PC-3 (cell line): ENCODE data around the gene DGAT2.

Experiments used
- EZH2 ChIP-seq: fragments of 300-600 bp; sonication (generic); IDR thresholded peaks from one replicate; pipeline ENCODE4 v1.6.1; 2017; ENCODE audit warnings: antibody characterized with exemption, mild to moderate bottlenecking, low read length; ENCODE audit not compliant: unreplicated experiment
- TF ChIP-seq, protein P1 (sequence below): fragments of 300-600 bp; sonication (generic); conservative IDR thresholded peaks from 2 replicates; pipeline ENCODE4 v1.5.1; 2017; ENCODE audit warnings: antibody characterized with exemption, low read depth, mild to moderate bottlenecking, low read length

DNA sequence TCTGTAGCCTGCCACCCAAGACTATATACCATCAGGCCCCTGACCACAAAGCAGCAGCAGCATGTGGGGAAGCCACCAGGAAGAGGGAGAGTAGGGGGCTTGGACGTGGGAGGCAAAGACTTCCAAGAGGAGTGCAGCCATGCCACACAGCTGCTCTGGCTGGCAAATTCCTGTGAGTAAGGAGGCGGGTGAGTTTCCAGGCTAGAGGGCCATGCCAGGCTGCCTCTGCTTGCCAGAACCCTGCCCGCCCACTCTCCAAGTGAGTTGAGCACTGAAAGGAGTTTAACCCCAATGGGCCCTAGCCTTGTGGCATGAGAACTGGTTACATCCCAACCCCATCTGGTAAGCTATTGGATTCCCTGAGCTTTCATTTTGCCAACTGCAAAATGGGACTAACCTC lies 4.7 kb upstream of the DGAT2 start:
- TF ChIP-seq, protein P1, sequence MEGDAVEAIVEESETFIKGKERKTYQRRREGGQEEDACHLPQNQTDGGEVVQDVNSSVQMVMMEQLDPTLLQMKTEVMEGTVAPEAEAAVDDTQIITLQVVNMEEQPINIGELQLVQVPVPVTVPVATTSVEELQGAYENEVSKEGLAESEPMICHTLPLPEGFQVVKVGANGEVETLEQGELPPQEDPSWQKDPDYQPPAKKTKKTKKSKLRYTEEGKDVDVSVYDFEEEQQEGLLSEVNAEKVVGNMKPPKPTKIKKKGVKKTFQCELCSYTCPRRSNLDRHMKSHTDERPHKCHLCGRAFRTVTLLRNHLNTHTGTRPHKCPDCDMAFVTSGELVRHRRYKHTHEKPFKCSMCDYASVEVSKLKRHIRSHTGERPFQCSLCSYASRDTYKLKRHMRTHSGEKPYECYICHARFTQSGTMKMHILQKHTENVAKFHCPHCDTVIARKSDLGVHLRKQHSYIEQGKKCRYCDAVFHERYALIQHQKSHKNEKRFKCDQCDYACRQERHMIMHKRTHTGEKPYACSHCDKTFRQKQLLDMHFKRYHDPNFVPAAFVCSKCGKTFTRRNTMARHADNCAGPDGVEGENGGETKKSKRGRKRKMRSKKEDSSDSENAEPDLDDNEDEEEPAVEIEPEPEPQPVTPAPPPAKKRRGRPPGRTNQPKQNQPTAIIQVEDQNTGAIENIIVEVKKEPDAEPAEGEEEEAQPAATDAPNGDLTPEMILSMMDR: no peak
- TF ChIP-seq EZH2: no peak
